ENCODE results near the gene ZBED5.

DNA sequence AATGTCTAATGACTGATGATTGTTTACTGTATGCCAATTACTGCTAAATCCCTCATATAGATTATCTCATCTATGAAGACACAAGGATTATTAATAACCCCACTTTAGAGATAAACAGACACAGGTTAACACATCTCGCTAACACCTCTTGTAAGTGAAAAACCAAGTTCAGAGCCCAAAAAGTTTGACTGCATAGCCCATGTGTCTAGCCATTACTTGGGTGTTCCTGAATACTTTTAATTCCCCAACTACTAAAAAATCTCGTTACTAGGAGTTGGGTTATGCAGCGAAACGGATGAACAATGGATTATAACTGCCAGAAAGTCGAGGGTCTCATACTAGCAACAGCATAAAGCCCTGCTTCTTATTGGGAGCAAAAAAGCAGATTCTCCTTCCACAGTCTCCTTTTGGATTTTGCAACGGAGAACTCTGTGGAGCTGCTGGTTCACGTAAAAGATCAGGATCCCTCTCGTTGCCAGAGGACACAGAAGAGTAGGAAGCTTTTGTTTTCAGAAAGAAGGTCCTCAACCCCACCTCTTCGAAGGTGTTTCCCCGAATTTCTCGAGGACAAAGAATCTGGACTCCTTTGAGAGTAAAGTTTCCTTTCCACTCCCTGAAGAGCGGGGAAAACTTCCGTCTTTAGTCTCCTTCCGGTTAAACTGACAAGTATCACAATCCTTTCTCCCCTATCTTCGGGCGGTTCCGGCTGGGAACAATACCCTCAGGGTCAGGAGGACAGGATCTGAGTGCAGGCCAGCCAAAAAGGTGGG, 979 bp downstream of the ZBED5 start:
- TF ChIP-seq POLR2A (IDR thresholded peaks at IDR 0.05), result no peak
- TF ChIP-seq, protein P1, sequence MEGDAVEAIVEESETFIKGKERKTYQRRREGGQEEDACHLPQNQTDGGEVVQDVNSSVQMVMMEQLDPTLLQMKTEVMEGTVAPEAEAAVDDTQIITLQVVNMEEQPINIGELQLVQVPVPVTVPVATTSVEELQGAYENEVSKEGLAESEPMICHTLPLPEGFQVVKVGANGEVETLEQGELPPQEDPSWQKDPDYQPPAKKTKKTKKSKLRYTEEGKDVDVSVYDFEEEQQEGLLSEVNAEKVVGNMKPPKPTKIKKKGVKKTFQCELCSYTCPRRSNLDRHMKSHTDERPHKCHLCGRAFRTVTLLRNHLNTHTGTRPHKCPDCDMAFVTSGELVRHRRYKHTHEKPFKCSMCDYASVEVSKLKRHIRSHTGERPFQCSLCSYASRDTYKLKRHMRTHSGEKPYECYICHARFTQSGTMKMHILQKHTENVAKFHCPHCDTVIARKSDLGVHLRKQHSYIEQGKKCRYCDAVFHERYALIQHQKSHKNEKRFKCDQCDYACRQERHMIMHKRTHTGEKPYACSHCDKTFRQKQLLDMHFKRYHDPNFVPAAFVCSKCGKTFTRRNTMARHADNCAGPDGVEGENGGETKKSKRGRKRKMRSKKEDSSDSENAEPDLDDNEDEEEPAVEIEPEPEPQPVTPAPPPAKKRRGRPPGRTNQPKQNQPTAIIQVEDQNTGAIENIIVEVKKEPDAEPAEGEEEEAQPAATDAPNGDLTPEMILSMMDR (IDR thresholded peaks at IDR 0.05), result no peak
- no peak for TF ChIP-seq EP300 (IDR thresholded peaks at IDR 0.05)

Measured in stomach (tissue), 4 donors.